Omental fat pad (tissue), 4 donors: Measurements from ENCODE around the gene SRD5A3. TPM values are rescaled to one million over a fixed set of nuclear protein-coding genes. Genes with fewer than 3 reads are reported as not detected.

Source experiments
- ATAC-seq: fragments of 150-250 bp; one replicate; pipeline ENCODE4 v1.9.1; 2016; ENCODE audit warnings: mild to moderate bottlenecking, moderate library complexity; ENCODE audit not compliant: low FRiP score
- DNase-seq: peaks from one replicate; pipeline ENCODE4 v3.0.0-alpha.2; 2019; ENCODE audit warnings: low spot score
- CTCF ChIP-seq, 3 donors: fragments of 450-650 bp; IDR thresholded peaks; one replicate each; pipeline ENCODE4 v1.5.1; 2016 to 2017; ENCODE audit warnings: antibody characterized with exemption in 3 of 3, mild to moderate bottlenecking in 3 of 3, moderate library complexity in 2 of 3
- total RNA-seq, 4 donors: library from RNA; depleted of rRNA; stranded (reverse); fragments of >200 nt; gene quantifications; one replicate each; pipeline ENCODE4 v1.1.0, GENCODE V29; 2016

SRD5A3 gene
- total RNA-seq, 4 donors from 2014 or later: 8.0 to 15.9 (median 9.9) TPM

DNA sequence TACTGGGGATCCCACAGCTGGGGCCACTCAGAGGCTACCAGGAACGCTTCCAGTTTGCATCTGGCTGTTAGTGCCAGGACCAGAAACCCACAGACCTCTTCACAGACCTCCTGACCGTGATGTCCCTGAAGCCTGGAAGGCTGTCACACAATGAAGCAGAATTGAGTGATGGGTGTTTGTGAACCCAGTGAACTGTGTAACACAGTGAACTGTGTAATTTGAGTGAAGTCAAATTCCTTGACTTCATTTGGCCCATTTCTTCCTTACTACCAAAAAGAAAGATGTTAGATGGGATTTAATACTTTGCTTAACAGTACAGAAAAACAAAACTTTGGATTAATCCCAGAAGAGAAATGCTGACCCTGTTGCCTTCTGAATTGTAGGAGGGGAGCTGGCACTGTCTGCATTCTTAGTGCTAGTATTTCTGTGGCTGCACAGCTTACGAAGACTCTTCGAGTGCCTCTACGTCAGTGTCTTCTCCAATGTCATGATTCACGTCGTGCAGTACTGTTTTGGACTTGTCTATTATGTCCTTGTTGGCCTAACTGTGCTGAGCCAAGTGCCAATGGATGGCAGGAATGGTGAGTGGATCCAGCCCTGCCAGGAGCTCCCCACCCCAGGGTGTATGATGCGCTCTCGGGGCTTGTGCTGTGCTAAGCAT lies 17.8 kb downstream of the SRD5A3 start:
- DNase-seq (no peak), ATAC-seq (no peak)
- TF ChIP-seq CTCF (IDR thresholded peaks at IDR 0.05): no peak

GRCh38 chr4:55364691-55365344 lies 18.8 kb downstream of the SRD5A3 start:
- TF ChIP-seq CTCF (IDR thresholded peaks at IDR 0.05): no peak
- DNase-seq (no peak), ATAC-seq (no peak)

DNA sequence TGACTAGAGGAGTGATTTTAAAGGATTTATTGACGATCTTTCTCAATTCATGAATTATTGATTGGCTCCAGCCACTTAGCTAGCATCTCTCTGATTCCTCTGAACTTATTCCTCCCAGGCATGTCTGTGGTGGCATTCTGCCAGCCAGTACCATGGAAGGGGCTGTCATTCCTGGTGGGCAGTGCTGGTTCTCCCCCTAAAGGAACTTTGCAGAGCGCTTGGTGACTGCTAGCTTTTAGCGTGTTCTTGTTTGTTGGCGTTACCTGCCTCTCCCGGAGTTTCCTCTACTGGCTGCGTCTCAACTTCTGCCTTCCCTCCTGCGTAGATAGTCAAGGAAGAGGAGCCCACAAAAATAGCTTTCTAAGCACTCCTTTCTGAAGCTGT lies 19.3 kb downstream of the SRD5A3 start:
- DNase-seq (no peak), ATAC-seq (no peak)
- no peak for TF ChIP-seq CTCF (IDR thresholded peaks at IDR 0.05)

DNA sequence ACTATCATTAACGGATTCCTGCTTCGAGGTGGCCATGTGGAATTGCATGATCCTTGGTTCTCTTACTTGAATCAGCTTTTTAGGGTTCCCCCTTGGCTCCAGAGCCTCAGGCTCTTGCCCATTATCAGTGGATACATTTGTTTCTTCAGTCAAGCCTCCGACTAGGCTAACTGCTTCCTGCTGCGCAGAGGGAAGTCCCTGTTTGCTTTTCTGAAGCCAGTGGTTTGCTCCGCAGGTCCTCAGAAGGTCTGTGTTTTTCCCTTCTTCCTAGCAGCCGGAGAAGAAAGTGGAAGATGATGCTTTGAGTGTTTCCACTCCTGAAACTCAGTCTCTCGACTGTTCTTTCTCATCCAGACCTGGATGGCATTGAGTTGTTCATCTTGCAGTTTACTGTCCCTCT lies 20.6 kb downstream of the SRD5A3 start:
- ATAC-seq (no peak), DNase-seq (no peak)
- no peak for TF ChIP-seq CTCF (IDR thresholded peaks at IDR 0.05)

DNA sequence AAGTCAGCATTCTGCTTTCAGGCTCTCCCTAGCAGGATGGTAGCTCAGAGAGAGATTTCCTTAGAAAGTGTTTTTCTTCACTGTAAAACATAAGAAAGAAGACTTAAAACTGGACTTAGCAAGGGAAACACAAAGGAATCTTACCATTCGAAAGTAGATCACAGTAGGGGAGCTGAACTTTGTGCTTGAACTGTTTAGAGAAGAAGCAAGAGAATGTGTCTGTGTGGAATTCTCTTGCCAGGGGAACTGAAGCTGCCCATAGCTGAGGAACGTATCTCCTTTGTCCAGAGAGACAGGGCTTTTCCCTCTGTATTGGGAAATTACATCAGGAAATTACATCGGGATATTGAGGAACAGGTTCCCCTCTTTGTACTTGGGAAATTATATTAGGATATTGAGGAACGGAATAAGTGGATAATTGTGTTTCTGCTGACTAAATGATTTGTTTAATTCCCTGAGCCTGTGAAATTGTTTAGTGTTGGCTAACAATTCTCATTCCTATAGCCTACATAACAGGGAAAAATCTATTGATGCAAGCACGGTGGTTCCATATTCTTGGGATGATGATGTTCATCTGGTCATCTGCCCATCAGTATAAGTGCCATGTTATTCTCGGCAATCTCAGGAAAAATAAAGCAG lies 21.2 kb downstream of the SRD5A3 start:
- DNase-seq (no peak), ATAC-seq (no peak)
- no peak for TF ChIP-seq CTCF (IDR thresholded peaks at IDR 0.05)

GRCh38 chr4:55369968-55370367 lies 23.9 kb downstream of the SRD5A3 start:
- DNase-seq (no peak), ATAC-seq (no peak)
- no peak for TF ChIP-seq CTCF (IDR thresholded peaks at IDR 0.05)

GRCh38 chr4:55372259-55372658 lies 26.2 kb downstream of the SRD5A3 start:
- DNase-seq (no peak), ATAC-seq (no peak)
- no peak for TF ChIP-seq CTCF (IDR thresholded peaks at IDR 0.05)
